ENCODE results near the gene HOXD12. TPM values are rescaled to one million over a fixed set of nuclear protein-coding genes. Genes with fewer than 3 reads are reported as not detected.

HOXD12 gene
- polyA plus RNA-seq, 1 donor from 2014 or later: not detected

GRCh38 chr2:176083796-176084261 lies 15.8 kb upstream of the HOXD12 start, which contains the start of gene EVX2:
Gene EVX2 (minus strand): TSS chr2:176083962. CDS start chr2:176083776, 186 bp downstream.
- Histone ChIP-seq H3K4me3 (ENCODE audit: low read length) (no peak within 1 kb of the TSS), H4K20me1 (ENCODE audit: insufficient read depth) (no peaks in the 10 kb centered on the region), H3K9me2 (ENCODE audit: insufficient read depth, low read length) (no peaks in the 10 kb centered on the region), H3K27me3 (ENCODE audit: insufficient read depth, low read depth, low read length) (peaks cover 98% of the 10 kb centered on the region), H3K4me2 (ENCODE audit: low read length) (no peak within 1 kb of the TSS), H3K27ac (ENCODE audit: low read length) (no peak within 1 kb of the TSS), H3K79me2 (replicated peaks; ENCODE audit: insufficient read depth, low read length) (no peaks in the 10 kb centered on the region), H3K9ac (ENCODE audit: low read length) (no peak within 1 kb of the TSS), H3K36me3 (ENCODE audit: insufficient read depth, low read length) (no peaks in the 10 kb centered on the region), H3F3A (ENCODE audit: insufficient read depth, low read length, poor library complexity, severe bottlenecking) (no peaks in the 10 kb centered on the region), H3K9me3 (ENCODE audit: low read length) (peaks cover 4% of the 10 kb centered on the region), H2AFZ (ENCODE audit: low read depth, low read length) (no peak within 1 kb of the TSS)
- TF ChIP-seq, protein P1, sequence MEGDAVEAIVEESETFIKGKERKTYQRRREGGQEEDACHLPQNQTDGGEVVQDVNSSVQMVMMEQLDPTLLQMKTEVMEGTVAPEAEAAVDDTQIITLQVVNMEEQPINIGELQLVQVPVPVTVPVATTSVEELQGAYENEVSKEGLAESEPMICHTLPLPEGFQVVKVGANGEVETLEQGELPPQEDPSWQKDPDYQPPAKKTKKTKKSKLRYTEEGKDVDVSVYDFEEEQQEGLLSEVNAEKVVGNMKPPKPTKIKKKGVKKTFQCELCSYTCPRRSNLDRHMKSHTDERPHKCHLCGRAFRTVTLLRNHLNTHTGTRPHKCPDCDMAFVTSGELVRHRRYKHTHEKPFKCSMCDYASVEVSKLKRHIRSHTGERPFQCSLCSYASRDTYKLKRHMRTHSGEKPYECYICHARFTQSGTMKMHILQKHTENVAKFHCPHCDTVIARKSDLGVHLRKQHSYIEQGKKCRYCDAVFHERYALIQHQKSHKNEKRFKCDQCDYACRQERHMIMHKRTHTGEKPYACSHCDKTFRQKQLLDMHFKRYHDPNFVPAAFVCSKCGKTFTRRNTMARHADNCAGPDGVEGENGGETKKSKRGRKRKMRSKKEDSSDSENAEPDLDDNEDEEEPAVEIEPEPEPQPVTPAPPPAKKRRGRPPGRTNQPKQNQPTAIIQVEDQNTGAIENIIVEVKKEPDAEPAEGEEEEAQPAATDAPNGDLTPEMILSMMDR (IDR thresholded peaks at IDR 0.05; ENCODE audit: poor library complexity, severe bottlenecking): no peak
- TF ChIP-seq, protein P2, sequence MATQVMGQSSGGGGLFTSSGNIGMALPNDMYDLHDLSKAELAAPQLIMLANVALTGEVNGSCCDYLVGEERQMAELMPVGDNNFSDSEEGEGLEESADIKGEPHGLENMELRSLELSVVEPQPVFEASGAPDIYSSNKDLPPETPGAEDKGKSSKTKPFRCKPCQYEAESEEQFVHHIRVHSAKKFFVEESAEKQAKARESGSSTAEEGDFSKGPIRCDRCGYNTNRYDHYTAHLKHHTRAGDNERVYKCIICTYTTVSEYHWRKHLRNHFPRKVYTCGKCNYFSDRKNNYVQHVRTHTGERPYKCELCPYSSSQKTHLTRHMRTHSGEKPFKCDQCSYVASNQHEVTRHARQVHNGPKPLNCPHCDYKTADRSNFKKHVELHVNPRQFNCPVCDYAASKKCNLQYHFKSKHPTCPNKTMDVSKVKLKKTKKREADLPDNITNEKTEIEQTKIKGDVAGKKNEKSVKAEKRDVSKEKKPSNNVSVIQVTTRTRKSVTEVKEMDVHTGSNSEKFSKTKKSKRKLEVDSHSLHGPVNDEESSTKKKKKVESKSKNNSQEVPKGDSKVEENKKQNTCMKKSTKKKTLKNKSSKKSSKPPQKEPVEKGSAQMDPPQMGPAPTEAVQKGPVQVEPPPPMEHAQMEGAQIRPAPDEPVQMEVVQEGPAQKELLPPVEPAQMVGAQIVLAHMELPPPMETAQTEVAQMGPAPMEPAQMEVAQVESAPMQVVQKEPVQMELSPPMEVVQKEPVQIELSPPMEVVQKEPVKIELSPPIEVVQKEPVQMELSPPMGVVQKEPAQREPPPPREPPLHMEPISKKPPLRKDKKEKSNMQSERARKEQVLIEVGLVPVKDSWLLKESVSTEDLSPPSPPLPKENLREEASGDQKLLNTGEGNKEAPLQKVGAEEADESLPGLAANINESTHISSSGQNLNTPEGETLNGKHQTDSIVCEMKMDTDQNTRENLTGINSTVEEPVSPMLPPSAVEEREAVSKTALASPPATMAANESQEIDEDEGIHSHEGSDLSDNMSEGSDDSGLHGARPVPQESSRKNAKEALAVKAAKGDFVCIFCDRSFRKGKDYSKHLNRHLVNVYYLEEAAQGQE (IDR thresholded peaks at IDR 0.05; ENCODE audit: borderline replicate concordance): no peak
- TF ChIP-seq POLR2AphosphoS5 (IDR thresholded peaks at IDR 0.05): no peak
- TF ChIP-seq EP300 (conservative IDR thresholded peaks at IDR 0.05; ENCODE audit: poor library complexity, severe bottlenecking): no peak
- no peak for TF ChIP-seq MXI1 (conservative IDR thresholded peaks at IDR 0.05; ENCODE audit: poor library complexity, severe bottlenecking)
- no peak for TF ChIP-seq EZH2 (IDR thresholded peaks at IDR 0.05; ENCODE audit: borderline replicate concordance, insufficient read depth, low read length, poor library complexity, severe bottlenecking)

GRCh38 chr2:176084611-176085119 lies 14.9 kb upstream of the HOXD12 start:
- no peak overlapping the region for H3K4me3 ChIP-seq (ENCODE audit: low read length)
- peak; percentile 29 for TF ChIP-seq EZH2 (IDR thresholded peaks at IDR 0.05; ENCODE audit: borderline replicate concordance, insufficient read depth, low read length, poor library complexity, severe bottlenecking)
- no peak for TF ChIP-seq MXI1 (conservative IDR thresholded peaks at IDR 0.05; ENCODE audit: poor library complexity, severe bottlenecking)
- TF ChIP-seq POLR2AphosphoS5 (IDR thresholded peaks at IDR 0.05): peak; percentile 58
- no peak overlapping the region for H3K27ac ChIP-seq (ENCODE audit: low read length)
- no peaks in the 10 kb centered on the region for H3F3A ChIP-seq (ENCODE audit: insufficient read depth, low read length, poor library complexity, severe bottlenecking)
- peaks cover 4% of the 10 kb centered on the region for H3K9me3 ChIP-seq (ENCODE audit: low read length)
- no peaks in the 10 kb centered on the region for H3K79me2 ChIP-seq (replicated peaks; ENCODE audit: insufficient read depth, low read length)
- H3K9ac ChIP-seq (ENCODE audit: low read length): no peak overlapping the region
- H4K20me1 ChIP-seq (ENCODE audit: insufficient read depth): no peaks in the 10 kb centered on the region
- peaks cover 98% of the 10 kb centered on the region for H3K27me3 ChIP-seq (ENCODE audit: insufficient read depth, low read depth, low read length)
- no peaks in the 10 kb centered on the region for H3K36me3 ChIP-seq (ENCODE audit: insufficient read depth, low read length)
- H3K4me2 ChIP-seq (ENCODE audit: low read length): no peak overlapping the region
- H2AFZ ChIP-seq (ENCODE audit: low read depth, low read length): no peak overlapping the region
- H3K9me2 ChIP-seq (ENCODE audit: insufficient read depth, low read length): no peaks in the 10 kb centered on the region

All from neural cell (in vitro differentiated cells).